ENCODE results near the gene ZNF579. TPM values are rescaled to one million over a fixed set of nuclear protein-coding genes. Genes with fewer than 3 reads are reported as not detected.
A peak's percentile ranks its signal among the peaks of the same experiment; 100 is the strongest.

ZNF579 gene
- total and polyA plus RNA-seq, 10 of the 15 experiments (the other 5 are each of a cell fraction or from before 2014, with no cell fraction given) = 0.11 to 11.7 (median 1.5) TPM

GRCh38 chr19:55605637-55606470 is 25.2 kb upstream of the ZNF579 start, which contains the start of gene ZNF865 (continued):
- TF ChIP-seq ZNF24 (IDR thresholded peaks at IDR 0.05) (no peak), EP300 (IDR thresholded peaks at IDR 0.05; ENCODE audit: borderline replicate concordance in 1 of 2, control insufficient read depth in 1 of 2, low read depth in 2 of 2, low read length in 2 of 2) (no peak), ZNF274 (IDR thresholded peaks at IDR 0.05; ENCODE audit: insufficient read depth, insufficient read length) (no peak), CBFB (IDR thresholded peaks at IDR 0.05; ENCODE audit: low read depth) (no peak), IKZF2 (IDR thresholded peaks at IDR 0.05) (peak; percentile 57 to 68; a peak in 3 of 4 replicates), KLF5 (IDR thresholded peaks at IDR 0.05; ENCODE audit: partially characterized antibody) (no peak), PML (IDR thresholded peaks at IDR 0.05; ENCODE audit: low read length) (peak; percentile 35; the same call in 1 of the 2 replicates), JUND (IDR thresholded peaks at IDR 0.05; ENCODE audit: low read depth, low read length) (peak; percentile 7; the same call in 1 of the 2 replicates), BMI1 (IDR thresholded peaks at IDR 0.05; ENCODE audit: borderline replicate concordance) (no peak), FOS (IDR thresholded peaks at IDR 0.05; ENCODE audit: borderline replicate concordance, extremely low read depth, insufficient read length) (no peak), KAT2A (conservative IDR thresholded peaks at IDR 0.05; ENCODE audit: control insufficient read depth, low read depth, low read length) (no peak), JUNB (IDR thresholded peaks at IDR 0.05) (peak; percentile 33; the same call in 1 of the 2 replicates), MYC (IDR thresholded peaks at IDR 0.05; ENCODE audit: insufficient read depth, insufficient read length, insufficient replicate concordance, low read length, severe bottlenecking) (no peak), CBX5 (IDR thresholded peaks at IDR 0.05; ENCODE audit: low read depth) (no peak), BACH1 (IDR thresholded peaks at IDR 0.05; ENCODE audit: borderline replicate concordance) (no peak), POLR2AphosphoS5 (IDR thresholded peaks at IDR 0.05; ENCODE audit: low read length) (0 out of 2 replicates have a peak, but pooled peaks have one; percentile 23), MEF2A (IDR thresholded peaks at IDR 0.05; ENCODE audit: insufficient read depth, low read depth, low read length) (no peak)
- TF ChIP-seq, protein P1, sequence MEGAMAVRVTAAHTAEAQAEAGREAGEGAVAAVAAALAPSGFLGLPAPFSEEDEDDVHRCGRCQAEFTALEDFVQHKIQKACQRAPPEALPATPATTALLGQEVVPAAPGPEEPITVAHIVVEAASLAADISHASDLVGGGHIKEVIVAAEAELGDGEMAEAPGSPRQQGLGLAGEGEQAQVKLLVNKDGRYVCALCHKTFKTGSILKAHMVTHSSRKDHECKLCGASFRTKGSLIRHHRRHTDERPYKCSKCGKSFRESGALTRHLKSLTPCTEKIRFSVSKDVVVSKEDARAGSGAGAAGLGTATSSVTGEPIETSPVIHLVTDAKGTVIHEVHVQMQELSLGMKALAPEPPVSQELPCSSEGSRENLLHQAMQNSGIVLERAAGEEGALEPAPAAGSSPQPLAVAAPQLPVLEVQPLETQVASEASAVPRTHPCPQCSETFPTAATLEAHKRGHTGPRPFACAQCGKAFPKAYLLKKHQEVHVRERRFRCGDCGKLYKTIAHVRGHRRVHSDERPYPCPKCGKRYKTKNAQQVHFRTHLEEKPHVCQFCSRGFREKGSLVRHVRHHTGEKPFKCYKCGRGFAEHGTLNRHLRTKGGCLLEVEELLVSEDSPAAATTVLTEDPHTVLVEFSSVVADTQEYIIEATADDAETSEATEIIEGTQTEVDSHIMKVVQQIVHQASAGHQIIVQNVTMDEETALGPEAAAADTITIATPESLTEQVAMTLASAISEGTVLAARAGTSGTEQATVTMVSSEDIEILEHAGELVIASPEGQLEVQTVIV (IDR thresholded peaks at IDR 0.05; ENCODE audit: borderline replicate concordance, partially characterized antibody) = no peak
- TF ChIP-seq, protein P2, sequence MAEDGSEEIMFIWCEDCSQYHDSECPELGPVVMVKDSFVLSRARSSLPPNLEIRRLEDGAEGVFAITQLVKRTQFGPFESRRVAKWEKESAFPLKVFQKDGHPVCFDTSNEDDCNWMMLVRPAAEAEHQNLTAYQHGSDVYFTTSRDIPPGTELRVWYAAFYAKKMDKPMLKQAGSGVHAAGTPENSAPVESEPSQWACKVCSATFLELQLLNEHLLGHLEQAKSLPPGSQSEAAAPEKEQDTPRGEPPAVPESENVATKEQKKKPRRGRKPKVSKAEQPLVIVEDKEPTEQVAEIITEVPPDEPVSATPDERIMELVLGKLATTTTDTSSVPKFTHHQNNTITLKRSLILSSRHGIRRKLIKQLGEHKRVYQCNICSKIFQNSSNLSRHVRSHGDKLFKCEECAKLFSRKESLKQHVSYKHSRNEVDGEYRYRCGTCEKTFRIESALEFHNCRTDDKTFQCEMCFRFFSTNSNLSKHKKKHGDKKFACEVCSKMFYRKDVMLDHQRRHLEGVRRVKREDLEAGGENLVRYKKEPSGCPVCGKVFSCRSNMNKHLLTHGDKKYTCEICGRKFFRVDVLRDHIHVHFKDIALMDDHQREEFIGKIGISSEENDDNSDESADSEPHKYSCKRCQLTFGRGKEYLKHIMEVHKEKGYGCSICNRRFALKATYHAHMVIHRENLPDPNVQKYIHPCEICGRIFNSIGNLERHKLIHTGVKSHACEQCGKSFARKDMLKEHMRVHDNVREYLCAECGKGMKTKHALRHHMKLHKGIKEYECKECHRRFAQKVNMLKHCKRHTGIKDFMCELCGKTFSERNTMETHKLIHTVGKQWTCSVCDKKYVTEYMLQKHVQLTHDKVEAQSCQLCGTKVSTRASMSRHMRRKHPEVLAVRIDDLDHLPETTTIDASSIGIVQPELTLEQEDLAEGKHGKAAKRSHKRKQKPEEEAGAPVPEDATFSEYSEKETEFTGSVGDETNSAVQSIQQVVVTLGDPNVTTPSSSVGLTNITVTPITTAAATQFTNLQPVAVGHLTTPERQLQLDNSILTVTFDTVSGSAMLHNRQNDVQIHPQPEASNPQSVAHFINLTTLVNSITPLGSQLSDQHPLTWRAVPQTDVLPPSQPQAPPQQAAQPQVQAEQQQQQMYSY (CRISPR knock-in tag; IDR thresholded peaks at IDR 0.05) = no peak
- TF ChIP-seq, protein P3, sequence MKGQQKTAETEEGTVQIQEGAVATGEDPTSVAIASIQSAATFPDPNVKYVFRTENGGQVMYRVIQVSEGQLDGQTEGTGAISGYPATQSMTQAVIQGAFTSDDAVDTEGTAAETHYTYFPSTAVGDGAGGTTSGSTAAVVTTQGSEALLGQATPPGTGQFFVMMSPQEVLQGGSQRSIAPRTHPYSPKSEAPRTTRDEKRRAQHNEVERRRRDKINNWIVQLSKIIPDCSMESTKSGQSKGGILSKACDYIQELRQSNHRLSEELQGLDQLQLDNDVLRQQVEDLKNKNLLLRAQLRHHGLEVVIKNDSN (IDR thresholded peaks at IDR 0.05; ENCODE audit: borderline replicate concordance, extremely low read length, insufficient read depth, low read depth, low read length) = no peak
- TF ChIP-seq, protein P4, sequence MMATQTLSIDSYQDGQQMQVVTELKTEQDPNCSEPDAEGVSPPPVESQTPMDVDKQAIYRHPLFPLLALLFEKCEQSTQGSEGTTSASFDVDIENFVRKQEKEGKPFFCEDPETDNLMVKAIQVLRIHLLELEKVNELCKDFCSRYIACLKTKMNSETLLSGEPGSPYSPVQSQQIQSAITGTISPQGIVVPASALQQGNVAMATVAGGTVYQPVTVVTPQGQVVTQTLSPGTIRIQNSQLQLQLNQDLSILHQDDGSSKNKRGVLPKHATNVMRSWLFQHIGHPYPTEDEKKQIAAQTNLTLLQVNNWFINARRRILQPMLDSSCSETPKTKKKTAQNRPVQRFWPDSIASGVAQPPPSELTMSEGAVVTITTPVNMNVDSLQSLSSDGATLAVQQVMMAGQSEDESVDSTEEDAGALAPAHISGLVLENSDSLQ (IDR thresholded peaks at IDR 0.05) = no peak
